Activated T-helper 1 cell treated with anti-CD3 and anti-CD28 coated beads, Interleukin-12 subunit alpha, Interleukin-12 subunit beta, Interleukin-2, Interleukin-4 antibody, amounts not matched to agents 30 ng/mL and 10 ng/mL and 1 ng/mL, durations not matched to agents 14 hours and 24 hours and 36 hours (primary cell): ENCODE results near the gene LYPLA2. TPM values are rescaled to one million over a fixed set of nuclear protein-coding genes. Genes with fewer than 3 reads are reported as not detected.

Experiments
- DNase-seq: peaks from one replicate; pipeline ENCODE4 v3.0.0; 2021; ENCODE audit warnings: low spot score
- H3K27ac Mint-ChIP-seq: one replicate; pipeline ENCODE4 v1.8.0; 2021; ENCODE audit warnings: mild to moderate bottlenecking, mixed read lengths
- H3K27me3 Mint-ChIP-seq: one replicate; pipeline ENCODE4 v1.8.0; 2022; ENCODE audit warnings: mild to moderate bottlenecking, moderate library complexity, mixed read lengths; ENCODE audit not compliant: insufficient read depth
- H3K36me3 Mint-ChIP-seq: one replicate; pipeline ENCODE4 v1.8.0; 2021; ENCODE audit warnings: low read depth, mixed read lengths
- H3K4me1 Mint-ChIP-seq: one replicate; pipeline ENCODE4 v1.8.0; 2021; ENCODE audit warnings: low read depth, mixed read lengths
- H3K4me3 Mint-ChIP-seq: one replicate; pipeline ENCODE4 v1.8.0; 2021; ENCODE audit warnings: mild to moderate bottlenecking, moderate library complexity, mixed read lengths
- H3K9me3 Mint-ChIP-seq: one replicate; pipeline ENCODE4 v1.8.0; 2021; ENCODE audit warnings: mixed read lengths
- intact Hi-C: fragments of 100-400 bp; cut with micrococcal nuclease; formaldehyde crosslinking; loops from one replicate; pipeline ENCODE4 v1.15.1; 2024
- total RNA-seq: library from RNA; stranded (reverse); gene quantifications from 2 replicates; pipeline ENCODE4 v1.2.3, GENCODE V29; 2022

LYPLA2 gene
- 91.4 and 96.1 TPM in 2 replicates for total RNA-seq

DNA sequence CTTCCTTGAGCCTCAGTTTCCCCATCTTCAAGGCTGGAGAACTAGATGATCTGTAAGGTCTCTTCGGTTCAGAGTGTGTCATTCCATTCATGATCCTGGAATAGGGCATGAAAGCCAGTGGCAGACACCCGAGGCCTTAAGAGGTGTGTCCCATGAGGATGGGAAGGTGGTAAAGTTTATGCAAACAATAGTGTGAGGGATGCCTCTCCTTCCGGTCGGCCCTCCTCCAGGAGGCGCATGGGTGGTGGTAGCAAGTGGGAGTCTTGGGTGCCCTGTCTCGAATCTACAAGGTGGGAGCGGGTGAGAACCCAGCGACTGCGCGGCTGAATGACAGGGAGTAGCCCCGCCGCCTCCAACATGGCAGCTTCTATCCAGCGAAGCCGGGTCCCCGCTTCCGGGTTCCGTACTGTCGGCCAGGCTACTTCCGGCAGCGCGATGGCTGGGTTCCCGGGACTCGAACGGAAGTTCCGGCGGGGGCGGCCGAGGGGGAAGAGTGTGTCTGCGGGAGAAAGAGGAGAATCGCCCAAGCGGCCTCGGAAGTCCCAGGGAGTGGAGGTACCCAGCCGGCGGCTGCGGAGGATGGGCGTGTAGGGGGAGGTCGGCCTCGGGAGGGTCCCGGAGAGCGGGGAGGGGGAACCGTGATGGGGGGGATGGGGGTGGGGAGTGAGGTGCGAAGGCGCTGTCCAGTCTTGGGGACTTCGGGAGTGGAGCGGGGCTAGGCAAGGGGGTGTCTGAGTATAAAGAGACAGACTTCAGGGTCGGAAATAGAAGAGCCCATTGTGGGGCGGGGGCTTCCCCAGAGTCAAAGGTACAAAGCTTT is at the start of gene LYPLA2:
Gene LYPLA2 (plus strand): TSS at position 450 of the 820 bp plus-strand sequence. CDS start 1,538 bp downstream, outside the sequence.
- peak within 1 kb of the TSS; percentile 100 for H3K4me3 Mint-ChIP-seq
- intact Hi-C loops = loop anchor here (1.0 to 2.0 kb wide), 3 partner anchors 9 to 18 kb away; partner anchors contain the start of genes GALE and PITHD1
- peak; percentile 85 for DNase-seq
- H3K9me3 Mint-ChIP-seq = no peaks in the 10 kb centered on the region
- H3K4me1 Mint-ChIP-seq = peaks cover 16% of the 10 kb centered on the region
- peak within 1 kb of the TSS; percentile 94 for H3K27ac Mint-ChIP-seq
- H3K27me3 Mint-ChIP-seq = no peaks in the 10 kb centered on the region
- H3K36me3 Mint-ChIP-seq = peaks cover 35% of the 10 kb centered on the region

DNA sequence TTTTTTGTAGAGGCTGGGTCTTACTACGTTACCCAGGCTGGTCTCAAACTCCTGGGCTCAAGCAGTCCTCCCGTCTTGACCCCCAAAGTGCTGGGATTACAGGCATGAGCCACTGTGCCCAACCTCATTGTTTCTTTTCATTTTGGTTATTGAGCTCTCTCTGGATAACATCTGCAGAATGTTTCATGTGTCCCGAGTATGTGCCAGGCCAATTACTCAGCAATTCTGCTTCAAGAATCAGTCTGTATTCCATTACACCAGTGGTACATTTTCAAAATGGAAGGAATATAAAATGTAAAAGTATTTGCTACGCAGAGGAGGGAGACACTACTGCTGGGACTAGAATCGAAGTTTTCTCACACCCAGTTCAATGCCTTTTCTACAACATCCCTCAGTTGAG is 49.3 kb upstream of the LYPLA2 start:
- Mint-ChIP-seq H3K9me3 (no peaks in the 10 kb centered on the region), H3K36me3 (peaks cover 12% of the 10 kb centered on the region), H3K4me1 (peaks cover 34% of the 10 kb centered on the region), H3K27ac (peak overlapping the region; percentile 16), H3K27me3 (peaks cover 2% of the 10 kb centered on the region), H3K4me3 (peak overlapping the region; percentile 90)
- intact Hi-C loops = loop anchor here (5.0 to 10.0 kb wide), 3 partner anchors 36 to 397 kb away; partner anchors contain the start of genes E2F2, HNRNPR and PITHD1
- no peak for DNase-seq

DNA sequence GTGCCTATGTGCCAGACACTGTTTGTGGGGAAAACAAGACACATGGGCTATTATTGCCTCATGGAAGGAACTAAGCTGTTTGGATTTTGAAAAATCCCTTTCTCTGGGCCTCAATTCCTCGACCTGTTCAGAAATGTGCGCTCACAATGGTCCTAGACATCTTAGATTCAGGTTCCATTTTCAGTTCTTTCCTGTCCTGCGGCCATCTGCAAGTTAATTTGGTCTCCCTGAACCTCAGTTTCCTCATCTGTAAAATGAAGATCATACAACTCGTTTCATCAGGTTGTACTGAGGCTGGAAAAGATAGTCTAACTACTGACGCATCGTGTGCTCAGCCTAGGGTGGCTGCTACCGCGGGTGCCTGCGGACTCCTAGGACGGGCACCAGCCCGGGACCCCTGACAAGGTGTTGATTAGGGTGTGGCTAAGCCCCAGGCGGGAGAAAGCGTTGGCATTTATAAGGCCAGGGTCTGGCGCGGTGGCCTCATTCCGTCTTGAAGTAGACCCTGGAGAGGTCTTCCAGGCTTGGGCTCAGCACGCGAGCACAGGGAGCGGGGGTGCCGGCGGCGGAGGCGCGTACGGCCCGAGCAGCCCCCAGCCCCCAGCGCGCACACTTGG is 48.2 kb upstream of the LYPLA2 start:
- DNase-seq = no peak
- Mint-ChIP-seq H3K4me3 (peak overlapping the region; percentile 90), H3K4me1 (peaks cover 40% of the 10 kb centered on the region), H3K27ac (peak overlapping the region; percentile 87), H3K9me3 (no peaks in the 10 kb centered on the region), H3K27me3 (peaks cover 2% of the 10 kb centered on the region), H3K36me3 (peaks cover 23% of the 10 kb centered on the region)
- intact Hi-C loops = loop anchor here (1.0 to 10.0 kb wide), 4 partner anchors 35 to 398 kb away; partner anchors contain the start of genes E2F2, HNRNPR, PITHD1 and RPL11

DNA sequence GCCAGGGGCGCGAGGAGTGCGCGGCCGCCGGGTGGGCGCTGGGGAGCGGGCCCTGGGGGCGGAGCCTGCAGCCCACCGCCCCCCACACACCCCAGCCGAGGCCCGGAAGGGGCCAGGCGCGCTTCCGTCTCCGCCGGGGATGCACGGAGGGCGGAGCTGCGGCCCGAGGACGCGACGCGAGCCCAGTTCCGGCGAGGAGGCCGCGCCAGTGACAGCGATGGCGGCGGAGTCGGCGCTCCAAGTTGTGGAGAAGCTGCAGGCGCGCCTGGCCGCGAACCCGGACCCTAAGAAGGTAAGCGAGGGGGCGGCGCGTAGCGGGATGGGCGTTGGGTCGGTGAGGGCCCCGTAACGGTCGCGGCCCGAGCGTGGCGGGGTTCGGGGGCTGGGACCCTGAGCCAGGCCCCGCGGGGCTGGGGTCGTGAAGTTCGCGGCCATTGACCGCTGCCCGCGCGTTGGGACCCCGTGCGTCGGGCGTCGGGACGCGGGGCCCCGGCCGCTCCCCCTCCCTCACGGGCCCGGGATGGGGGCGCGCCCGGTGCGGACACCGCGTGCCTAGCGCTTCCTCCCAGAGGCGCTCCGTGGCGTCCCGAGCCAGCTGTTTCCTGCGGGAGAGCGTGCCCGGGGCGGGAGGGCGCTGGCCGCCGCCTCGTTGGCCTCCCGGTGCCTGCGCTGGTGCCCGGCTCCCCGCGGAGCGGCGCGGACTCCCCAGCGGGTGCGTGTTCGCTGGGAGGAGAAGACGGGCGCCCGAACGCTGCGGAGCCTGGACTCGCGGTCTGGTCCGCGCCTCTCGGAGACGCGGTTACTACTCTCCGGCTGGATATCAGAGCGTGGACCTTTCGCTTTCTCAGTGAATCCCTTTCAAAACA is 47.4 kb upstream of the LYPLA2 start, which contains the start of gene ELOA:
Gene ELOA (plus strand): TSS at position 185 of the 866 bp plus-strand sequence. CDS start 33 bp downstream, at position 218.
- H3K4me1 Mint-ChIP-seq = peaks cover 48% of the 10 kb centered on the region
- no peaks in the 10 kb centered on the region for H3K9me3 Mint-ChIP-seq
- H3K27me3 Mint-ChIP-seq = peaks cover 2% of the 10 kb centered on the region
- peak within 1 kb of the TSS; percentile 88 for H3K27ac Mint-ChIP-seq
- peak; percentile 77 for DNase-seq
- peaks cover 25% of the 10 kb centered on the region for H3K36me3 Mint-ChIP-seq
- intact Hi-C loops = loop anchor here (1.0 to 10.0 kb wide), 5 partner anchors 23 to 399 kb away; partner anchors contain the start of genes E2F2, HNRNPR, PITHD1 and RPL11
- H3K4me3 Mint-ChIP-seq = peak within 1 kb of the TSS; percentile 95

DNA sequence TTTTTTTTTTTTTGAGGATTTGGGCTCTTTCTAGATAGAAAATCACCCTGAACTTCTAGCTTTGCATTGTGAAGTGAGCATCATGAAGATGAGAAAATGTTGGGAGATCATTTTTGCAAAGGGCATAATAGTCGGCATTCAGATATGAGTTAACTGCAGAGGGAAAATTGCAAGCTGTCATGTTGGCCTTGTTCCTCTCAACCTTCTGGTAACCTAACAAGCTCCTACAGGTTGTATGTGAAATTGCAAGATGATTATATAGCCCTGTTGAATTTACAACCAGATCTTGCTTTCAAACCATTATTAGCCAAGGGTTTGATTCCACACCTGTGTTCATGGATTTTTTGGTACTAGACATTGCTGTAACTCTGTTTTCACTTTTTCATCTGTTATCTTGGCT is 45.4 kb upstream of the LYPLA2 start:
- intact Hi-C loops = loop anchor here (10.0 kb wide), 1 partner anchor 401 kb away; the partner anchor contains the start of gene HNRNPR
- H3K9me3 Mint-ChIP-seq = no peaks in the 10 kb centered on the region
- H3K36me3 Mint-ChIP-seq = peaks cover 32% of the 10 kb centered on the region
- peaks cover 2% of the 10 kb centered on the region for H3K27me3 Mint-ChIP-seq
- peak overlapping the region; percentile 95 for H3K4me3 Mint-ChIP-seq
- H3K27ac Mint-ChIP-seq = no peak overlapping the region
- no peak for DNase-seq
- H3K4me1 Mint-ChIP-seq = peaks cover 58% of the 10 kb centered on the region

GRCh38 chr1:23748016-23748415 is 42.9 kb upstream of the LYPLA2 start:
- H3K4me3 Mint-ChIP-seq = no peak overlapping the region

DNA sequence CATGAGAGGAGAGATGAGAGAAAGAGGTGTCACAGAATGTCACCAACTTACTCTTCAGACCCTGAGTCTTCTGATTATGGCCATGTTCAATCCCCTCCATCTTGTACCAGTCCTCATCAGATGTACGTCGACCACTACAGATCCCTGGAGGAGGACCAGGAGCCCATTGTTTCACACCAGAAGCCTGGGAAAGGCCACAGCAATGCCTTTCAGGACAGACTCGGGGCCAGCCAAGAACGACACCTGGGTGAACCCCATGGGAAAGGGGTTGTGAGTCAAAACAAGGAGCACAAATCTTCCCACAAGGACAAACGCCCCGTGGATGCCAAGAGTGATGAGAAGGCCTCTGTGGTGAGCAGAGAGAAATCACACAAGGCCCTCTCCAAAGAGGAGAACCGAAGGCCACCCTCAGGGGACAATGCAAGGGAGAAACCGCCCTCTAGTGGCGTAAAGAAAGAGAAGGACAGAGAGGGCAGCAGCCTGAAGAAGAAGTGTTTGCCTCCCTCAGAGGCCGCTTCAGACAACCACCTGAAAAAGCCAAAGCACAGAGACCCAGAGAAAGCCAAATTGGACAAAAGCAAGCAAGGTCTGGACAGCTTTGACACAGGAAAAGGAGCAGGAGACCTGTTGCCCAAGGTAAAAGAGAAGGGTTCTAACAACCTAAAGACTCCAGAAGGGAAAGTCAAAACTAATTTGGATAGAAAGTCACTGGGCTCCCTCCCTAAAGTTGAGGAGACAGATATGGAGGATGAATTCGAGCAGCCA is 39.7 kb upstream of the LYPLA2 start:
- no peak overlapping the region for H3K27ac Mint-ChIP-seq
- peaks cover 50% of the 10 kb centered on the region for H3K36me3 Mint-ChIP-seq
- H3K4me1 Mint-ChIP-seq = peaks cover 34% of the 10 kb centered on the region
- H3K9me3 Mint-ChIP-seq = no peaks in the 10 kb centered on the region
- intact Hi-C loops = loop anchor here (1.0 kb wide), 1 partner anchor 60 kb away; the partner anchor contains the start of gene RPL11
- no peaks in the 10 kb centered on the region for H3K27me3 Mint-ChIP-seq
- H3K4me3 Mint-ChIP-seq = no peak overlapping the region
- peak; percentile 22 for DNase-seq

More at GRCh38 chr1:23748016-23748415, 42.9 kb upstream of the LYPLA2 start:
- H3K4me1 Mint-ChIP-seq = peaks cover 49% of the 10 kb centered on the region
- no peak overlapping the region for H3K27ac Mint-ChIP-seq
- H3K9me3 Mint-ChIP-seq = no peaks in the 10 kb centered on the region
- no peak for DNase-seq
- peaks cover 43% of the 10 kb centered on the region for H3K36me3 Mint-ChIP-seq
- H3K27me3 Mint-ChIP-seq = no peaks in the 10 kb centered on the region
- intact Hi-C loops = loop anchor here (10.0 kb wide), 1 partner anchor 403 kb away; the partner anchor contains the start of gene HNRNPR

- Mint-ChIP-seq H3K4me3 (no peak overlapping the region), H3K36me3 (peaks cover 53% of the 10 kb centered on the region), H3K27ac (no peak overlapping the region), H3K27me3 (no peaks in the 10 kb centered on the region), H3K4me1 (peaks cover 31% of the 10 kb centered on the region), H3K9me3 (no peaks in the 10 kb centered on the region)
- intact Hi-C loops = loop anchor here (1.0 kb wide), 1 partner anchor 61 kb away; the partner anchor contains the start of gene RPL11
- DNase-seq = no peak
Observed at GRCh38 chr1:23751815-23752200, 39.1 kb upstream of the LYPLA2 start.

DNA sequence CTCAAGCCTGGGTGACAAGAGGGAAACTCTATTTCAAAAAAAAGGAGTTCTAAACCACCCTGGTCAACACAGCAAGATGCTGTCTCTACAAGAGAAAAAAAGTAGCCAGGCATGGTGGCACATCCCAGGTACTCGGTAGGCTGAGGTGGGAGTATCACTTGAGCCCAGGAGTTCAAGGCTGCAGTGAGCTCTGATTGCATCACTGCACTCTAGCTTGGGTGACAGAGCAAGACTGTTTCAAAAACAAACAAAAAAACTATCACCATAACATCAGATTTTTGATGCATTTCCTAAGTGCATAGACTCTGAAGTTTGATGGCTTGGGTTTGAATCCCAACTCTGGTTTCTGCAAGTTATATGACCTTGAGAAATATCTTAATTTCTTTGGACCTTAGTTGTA is 38.0 kb upstream of the LYPLA2 start:
- H3K36me3 Mint-ChIP-seq = peaks cover 47% of the 10 kb centered on the region
- no peak for DNase-seq
- H3K9me3 Mint-ChIP-seq = no peaks in the 10 kb centered on the region
- H3K4me3 Mint-ChIP-seq = no peak overlapping the region
- no peak overlapping the region for H3K27ac Mint-ChIP-seq
- intact Hi-C loops = no loop called here
- peaks cover 20% of the 10 kb centered on the region for H3K4me1 Mint-ChIP-seq
- no peaks in the 10 kb centered on the region for H3K27me3 Mint-ChIP-seq

DNA sequence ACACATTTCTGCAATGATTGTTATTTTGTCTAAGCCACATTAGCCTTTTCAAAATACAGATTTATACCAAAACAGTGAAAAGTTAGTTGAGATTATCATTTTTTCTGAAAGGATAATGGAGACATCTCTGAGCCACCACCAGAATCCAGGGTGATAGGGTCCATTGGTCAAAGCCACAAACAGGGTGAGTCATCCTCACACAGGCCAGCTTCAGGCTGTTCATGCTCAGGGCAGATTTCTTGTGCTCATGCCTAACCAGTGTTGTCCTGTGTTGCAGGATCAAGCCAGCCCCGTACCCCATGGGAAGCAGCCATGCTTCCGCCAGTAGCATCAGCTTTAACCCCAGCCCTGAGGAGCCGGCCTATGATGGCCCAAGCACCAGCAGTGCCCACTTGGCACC is 34.3 kb upstream of the LYPLA2 start:
- intact Hi-C loops = no loop called here
- Mint-ChIP-seq H3K4me1 (no peaks in the 10 kb centered on the region), H3K9me3 (no peaks in the 10 kb centered on the region), H3K27ac (no peak overlapping the region), H3K27me3 (no peaks in the 10 kb centered on the region), H3K36me3 (peaks cover 48% of the 10 kb centered on the region), H3K4me3 (no peak overlapping the region)
- no peak for DNase-seq

DNA sequence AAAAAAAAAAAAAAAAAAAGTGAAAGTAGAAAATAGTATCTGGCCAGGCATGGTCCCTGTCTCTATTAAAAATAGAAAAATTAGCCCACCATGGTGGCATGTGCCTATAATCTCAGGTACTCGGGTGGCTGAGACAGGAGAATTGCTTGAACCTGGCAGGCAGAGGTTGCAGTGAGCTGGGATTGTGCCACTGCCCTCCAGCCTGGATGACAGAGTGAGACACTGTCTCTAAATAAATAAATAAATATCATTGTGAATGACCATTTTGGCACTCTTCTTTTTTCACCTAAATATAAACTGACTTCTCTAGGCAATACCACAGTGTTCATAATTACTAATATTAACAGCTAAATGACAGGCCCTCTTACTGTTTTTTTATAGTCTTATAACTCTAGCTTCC is 33.1 kb upstream of the LYPLA2 start:
- Mint-ChIP-seq H3K4me3 (no peak overlapping the region), H3K9me3 (no peaks in the 10 kb centered on the region), H3K27ac (no peak overlapping the region), H3K4me1 (no peaks in the 10 kb centered on the region), H3K27me3 (no peaks in the 10 kb centered on the region), H3K36me3 (peaks cover 49% of the 10 kb centered on the region)
- no peak for DNase-seq
- intact Hi-C loops = no loop called here
